Chondrocyte (in vitro differentiated cells): Measurements from ENCODE around the gene NFIC. TPM values are rescaled to one million over a fixed set of nuclear protein-coding genes. Genes with fewer than 3 reads are reported as not detected.

Experiments
- DNase-seq: peaks from one replicate; pipeline ENCODE4 v3.0.0; 2021; ENCODE audit warnings: mixed read lengths, low spot score
- H3K27ac Mint-ChIP-seq: one replicate; pipeline ENCODE4 v1.8.0; 2021; ENCODE audit warnings: mild to moderate bottlenecking, moderate library complexity, mixed read lengths; ENCODE audit not compliant: unreplicated experiment
- H3K27me3 Mint-ChIP-seq: 2 replicates; pipeline ENCODE4 v1.8.0; 2021; ENCODE audit warnings: low read depth, mixed read lengths
- H3K36me3 Mint-ChIP-seq: 2 replicates; pipeline ENCODE4 v1.8.0; 2021; ENCODE audit warnings: low read depth, mixed read lengths
- H3K4me1 Mint-ChIP-seq: 2 replicates; pipeline ENCODE4 v1.8.0; 2021; ENCODE audit warnings: low read depth, mild to moderate bottlenecking, mixed read lengths
- H3K4me3 Mint-ChIP-seq: one replicate; pipeline ENCODE4 v1.8.0; 2021; ENCODE audit warnings: mild to moderate bottlenecking, moderate library complexity, mixed read lengths; ENCODE audit not compliant: unreplicated experiment
- H3K9me3 Mint-ChIP-seq: 2 replicates; pipeline ENCODE4 v1.8.0; 2021; ENCODE audit warnings: low read depth, mixed read lengths
- total RNA-seq: library from RNA; stranded (reverse); gene quantifications from 3 replicates; pipeline ENCODE4 v1.2.1, GENCODE V29; 2021
- TF ChIP-seq, protein P1 (sequence below): fragments of 200-600 bp; sonication (generic); IDR thresholded peaks from 2 replicates; pipeline ENCODE4 v1.5.0; 2021; ENCODE audit warnings: antibody characterized with exemption, mild to moderate bottlenecking, moderate library complexity

NFIC gene
- total RNA-seq, 1 donor from 2014 or later: 81.5 TPM

DNA sequence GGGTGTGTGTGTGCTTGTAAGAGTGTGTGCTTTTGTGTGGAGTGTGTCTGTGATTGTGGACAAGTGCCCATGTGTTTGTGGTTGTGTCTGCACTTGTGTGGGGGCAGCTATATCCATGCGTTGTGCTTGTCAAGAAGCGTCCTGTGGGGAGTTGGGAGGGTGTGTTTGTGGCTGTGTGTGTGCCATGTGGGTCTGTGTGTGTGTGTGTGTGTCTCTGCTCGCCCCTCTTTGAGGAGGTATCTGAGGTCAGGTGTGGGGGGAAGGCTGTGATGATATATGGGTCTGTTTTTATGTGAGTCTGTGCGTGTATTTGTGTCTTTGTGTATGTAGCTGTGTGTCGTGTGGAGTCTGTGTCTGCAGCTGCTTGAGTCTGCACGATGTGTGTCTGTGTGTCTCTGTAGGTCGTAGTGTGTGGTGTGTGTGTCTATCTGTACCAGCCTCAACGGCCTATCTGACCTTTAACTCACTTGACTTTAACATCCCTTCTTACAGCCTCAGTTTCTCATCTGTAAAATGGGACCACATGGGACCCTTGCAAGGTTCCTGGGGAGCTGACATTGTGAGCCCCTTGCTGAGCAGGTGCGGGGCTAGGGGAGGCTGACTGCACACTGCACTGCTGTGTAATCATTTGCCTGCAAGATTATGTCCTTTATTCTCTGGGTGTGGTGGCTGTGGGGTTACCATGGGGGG is 4.0 kb upstream of the NFIC start:
- TF ChIP-seq, protein P1, sequence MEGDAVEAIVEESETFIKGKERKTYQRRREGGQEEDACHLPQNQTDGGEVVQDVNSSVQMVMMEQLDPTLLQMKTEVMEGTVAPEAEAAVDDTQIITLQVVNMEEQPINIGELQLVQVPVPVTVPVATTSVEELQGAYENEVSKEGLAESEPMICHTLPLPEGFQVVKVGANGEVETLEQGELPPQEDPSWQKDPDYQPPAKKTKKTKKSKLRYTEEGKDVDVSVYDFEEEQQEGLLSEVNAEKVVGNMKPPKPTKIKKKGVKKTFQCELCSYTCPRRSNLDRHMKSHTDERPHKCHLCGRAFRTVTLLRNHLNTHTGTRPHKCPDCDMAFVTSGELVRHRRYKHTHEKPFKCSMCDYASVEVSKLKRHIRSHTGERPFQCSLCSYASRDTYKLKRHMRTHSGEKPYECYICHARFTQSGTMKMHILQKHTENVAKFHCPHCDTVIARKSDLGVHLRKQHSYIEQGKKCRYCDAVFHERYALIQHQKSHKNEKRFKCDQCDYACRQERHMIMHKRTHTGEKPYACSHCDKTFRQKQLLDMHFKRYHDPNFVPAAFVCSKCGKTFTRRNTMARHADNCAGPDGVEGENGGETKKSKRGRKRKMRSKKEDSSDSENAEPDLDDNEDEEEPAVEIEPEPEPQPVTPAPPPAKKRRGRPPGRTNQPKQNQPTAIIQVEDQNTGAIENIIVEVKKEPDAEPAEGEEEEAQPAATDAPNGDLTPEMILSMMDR: no peak
- Mint-ChIP-seq H3K27me3 (no peaks in the 10 kb centered on the region), H3K27ac (no peak overlapping the region), H3K4me1 (peaks cover 40% of the 10 kb centered on the region), H3K9me3 (no peaks in the 10 kb centered on the region), H3K36me3 (no peaks in the 10 kb centered on the region), H3K4me3 (no peak overlapping the region)
- no peak for DNase-seq

DNA sequence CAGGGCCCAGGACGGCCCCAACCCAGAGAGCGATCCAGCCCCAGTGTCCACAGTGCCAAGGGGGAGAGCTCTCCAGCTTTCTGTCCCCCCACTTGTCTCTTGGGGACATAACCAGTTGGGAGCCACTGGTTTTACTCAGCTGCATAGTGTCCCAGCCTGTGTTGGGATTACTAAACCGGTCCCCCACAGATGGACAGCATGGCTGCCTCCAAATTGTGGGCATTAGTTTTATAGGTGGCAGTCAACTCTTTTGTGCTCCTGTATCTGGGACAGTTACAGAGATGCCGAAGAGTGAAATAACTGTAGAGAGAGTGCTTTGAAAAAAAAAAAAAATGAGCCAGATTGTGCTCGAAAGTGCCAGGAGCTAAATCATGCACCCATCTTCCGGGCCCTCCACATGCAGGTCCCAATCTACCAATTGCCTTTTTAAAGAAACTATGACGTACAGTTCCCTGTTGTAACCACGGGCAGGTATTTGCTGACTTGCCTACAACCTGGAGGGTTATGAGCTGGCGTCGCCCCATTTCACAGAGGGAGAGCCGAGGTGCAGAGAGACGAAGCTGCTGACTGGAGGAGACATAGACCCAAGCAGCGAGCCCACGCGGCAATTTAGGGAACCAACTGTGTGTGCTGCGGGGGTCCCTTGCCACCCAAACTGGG is 2.4 kb upstream of the NFIC start:
- H3K27ac Mint-ChIP-seq: no peak overlapping the region
- H3K27me3 Mint-ChIP-seq: no peaks in the 10 kb centered on the region
- no peak for DNase-seq
- no peaks in the 10 kb centered on the region for H3K9me3 Mint-ChIP-seq
- H3K4me1 Mint-ChIP-seq: peaks cover 46% of the 10 kb centered on the region
- no peak overlapping the region for H3K4me3 Mint-ChIP-seq
- no peaks in the 10 kb centered on the region for H3K36me3 Mint-ChIP-seq
- TF ChIP-seq, protein P1: no peak

DNA sequence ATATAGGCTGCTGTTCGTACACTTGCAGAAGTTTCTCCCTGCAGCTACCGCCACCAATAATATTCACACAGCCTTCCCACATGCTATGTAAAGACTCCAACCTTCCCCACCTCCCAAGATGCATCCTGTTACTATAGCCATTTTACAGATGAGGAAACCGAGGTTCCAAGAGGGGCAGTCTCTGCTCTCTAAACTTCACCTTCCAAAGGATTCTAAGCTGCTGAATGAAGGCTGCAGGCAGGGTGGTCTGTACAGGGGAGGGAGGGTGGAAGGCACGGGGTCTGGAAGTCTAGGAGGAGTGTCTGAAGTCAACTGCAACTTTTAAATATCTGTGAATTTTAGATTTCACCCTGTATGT is 1.9 kb upstream of the NFIC start:
- Mint-ChIP-seq H3K9me3 (no peaks in the 10 kb centered on the region), H3K27me3 (no peaks in the 10 kb centered on the region), H3K36me3 (no peaks in the 10 kb centered on the region), H3K4me1 (peaks cover 49% of the 10 kb centered on the region), H3K27ac (no peak overlapping the region), H3K4me3 (no peak overlapping the region)
- TF ChIP-seq, protein P1: no peak
- no peak for DNase-seq

DNA sequence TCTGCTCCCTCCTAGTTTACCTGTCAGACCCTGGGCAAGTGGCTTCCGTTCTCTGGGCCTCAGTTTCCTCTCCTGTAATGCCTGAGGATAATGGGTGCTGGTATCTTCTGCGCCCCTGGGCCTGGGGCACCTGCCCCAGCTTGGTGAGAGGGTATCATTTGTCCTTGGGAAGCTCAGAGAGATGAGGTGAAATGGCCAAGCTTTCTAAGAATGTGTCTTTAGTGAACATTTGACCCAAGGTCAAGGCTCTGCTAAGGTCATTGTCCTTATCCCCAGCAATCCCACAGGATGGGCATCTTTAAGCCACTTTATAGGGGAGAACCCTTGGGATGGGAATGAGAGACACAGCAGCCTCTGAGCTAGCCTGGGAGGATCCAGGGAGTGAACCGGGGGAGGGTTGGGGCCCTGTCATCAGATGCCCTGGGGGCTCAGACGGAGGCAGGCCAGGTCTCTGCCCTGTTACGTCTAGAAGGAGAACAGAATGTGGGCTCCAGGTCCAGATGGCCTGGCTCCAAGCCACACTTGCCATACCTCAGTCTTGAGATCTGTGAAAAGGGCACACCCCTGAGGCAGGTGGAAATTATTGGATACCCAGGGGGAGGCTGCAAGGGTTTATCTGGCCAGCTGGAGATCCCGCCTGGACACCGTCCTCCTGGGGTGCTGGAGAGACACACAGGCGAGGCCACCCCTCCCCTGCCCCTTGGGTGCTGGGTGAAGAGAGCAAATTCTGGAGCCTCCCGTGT is 1.1 kb upstream of the NFIC start:
- H3K4me1 Mint-ChIP-seq: peaks cover 57% of the 10 kb centered on the region
- H3K9me3 Mint-ChIP-seq: no peaks in the 10 kb centered on the region
- TF ChIP-seq, protein P1: no peak
- H3K27me3 Mint-ChIP-seq: no peaks in the 10 kb centered on the region
- H3K27ac Mint-ChIP-seq: peak overlapping the region; percentile 36
- no peaks in the 10 kb centered on the region for H3K36me3 Mint-ChIP-seq
- DNase-seq: no peak
- H3K4me3 Mint-ChIP-seq: peak overlapping the region; percentile 72
